HG02870 (cell line): ENCODE data around the gene POC1A.

Source experiments
- ATAC-seq: cut with Tn5 transposase; IDR thresholded peaks from one replicate; pipeline ENCODE4 v1.9.1; 2021; ENCODE audit warnings: mild to moderate bottlenecking, moderate library complexity; ENCODE audit not compliant: unreplicated experiment

POC1A gene

DNA sequence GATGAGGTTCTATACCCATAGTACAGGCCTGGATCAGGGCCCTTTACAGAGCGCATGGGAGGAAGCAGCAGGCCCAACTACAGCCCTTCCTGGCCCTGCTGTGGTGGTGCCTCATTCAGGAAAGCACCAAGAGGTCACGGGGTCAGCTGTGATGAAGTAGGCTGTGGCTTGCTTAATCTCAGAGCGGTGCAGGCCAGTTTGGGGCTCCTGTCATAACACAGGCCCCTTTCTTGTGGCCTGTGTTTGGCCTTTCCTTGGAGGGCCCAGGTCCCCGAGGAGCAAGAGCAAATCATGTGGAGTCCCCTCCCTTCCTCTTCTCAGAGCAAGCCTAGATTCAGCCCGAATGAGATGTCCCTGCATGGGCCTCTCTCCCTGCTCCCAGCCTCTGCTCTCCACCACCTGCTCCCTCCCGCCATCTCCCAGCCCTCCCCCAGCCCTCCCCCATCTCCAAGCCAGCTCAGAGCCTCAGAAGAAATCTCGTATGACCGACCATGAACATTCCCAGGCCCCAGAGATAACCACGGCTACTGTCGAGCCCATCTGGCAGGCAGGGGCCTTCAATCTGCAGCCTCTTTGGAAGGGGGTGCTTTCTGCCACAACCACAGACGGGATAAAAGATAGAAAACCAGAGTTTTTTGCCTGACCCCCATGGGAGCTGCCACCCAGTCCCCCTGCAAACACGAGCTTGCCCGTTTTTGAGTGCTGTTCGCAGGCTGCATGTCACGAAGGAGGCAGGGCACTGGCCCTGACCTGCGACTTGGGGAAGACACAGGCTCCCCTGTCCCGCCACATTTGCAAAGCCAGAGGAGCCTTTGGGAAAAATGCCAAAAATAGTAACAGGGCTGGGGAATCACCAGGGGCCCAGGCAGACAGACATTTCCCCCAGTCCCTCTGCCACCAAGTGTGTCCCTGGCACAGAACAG, 65.5 kb downstream of the POC1A start:
- no peak for ATAC-seq

GRCh38 chr3:52087731-52088130, 66.5 kb downstream of the POC1A start:
- no peak for ATAC-seq

DNA sequence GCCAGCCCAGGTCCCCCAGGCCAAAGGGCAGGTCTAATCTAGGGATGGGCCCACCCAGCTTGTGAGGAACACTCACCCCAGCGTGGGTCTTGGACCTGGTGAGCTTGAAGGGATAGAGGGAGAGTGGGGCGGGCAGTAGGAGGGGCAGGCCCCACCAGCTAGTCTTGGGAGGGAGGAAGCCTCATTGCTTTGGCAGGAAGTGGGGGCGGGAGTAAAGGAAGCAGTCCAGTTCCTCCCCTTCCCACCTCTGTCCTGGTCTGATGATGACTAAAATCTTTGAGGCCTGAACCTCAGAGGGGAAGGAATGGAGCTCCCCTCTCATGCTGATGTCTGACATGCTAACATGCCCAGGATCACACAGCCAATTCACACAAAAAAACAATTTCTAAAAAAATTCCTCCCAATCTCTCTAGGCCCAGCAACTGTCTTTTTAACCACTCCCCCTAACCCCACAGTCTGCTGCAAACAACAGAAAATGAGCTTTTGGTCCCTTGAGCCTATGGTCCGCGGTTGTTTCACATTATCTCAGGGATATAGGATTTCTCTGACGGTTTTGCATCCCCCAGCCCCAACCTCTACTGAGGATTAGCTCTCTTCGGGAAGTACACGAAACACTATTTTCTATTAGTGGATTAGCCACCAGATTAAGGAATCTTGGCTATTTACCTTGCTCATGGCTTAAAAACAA, 67.1 kb downstream of the POC1A start:
- ATAC-seq, result no peak

- ATAC-seq, result no peak
Measured at GRCh38 chr3:52086461-52086860, 67.8 kb downstream of the POC1A start.

DNA sequence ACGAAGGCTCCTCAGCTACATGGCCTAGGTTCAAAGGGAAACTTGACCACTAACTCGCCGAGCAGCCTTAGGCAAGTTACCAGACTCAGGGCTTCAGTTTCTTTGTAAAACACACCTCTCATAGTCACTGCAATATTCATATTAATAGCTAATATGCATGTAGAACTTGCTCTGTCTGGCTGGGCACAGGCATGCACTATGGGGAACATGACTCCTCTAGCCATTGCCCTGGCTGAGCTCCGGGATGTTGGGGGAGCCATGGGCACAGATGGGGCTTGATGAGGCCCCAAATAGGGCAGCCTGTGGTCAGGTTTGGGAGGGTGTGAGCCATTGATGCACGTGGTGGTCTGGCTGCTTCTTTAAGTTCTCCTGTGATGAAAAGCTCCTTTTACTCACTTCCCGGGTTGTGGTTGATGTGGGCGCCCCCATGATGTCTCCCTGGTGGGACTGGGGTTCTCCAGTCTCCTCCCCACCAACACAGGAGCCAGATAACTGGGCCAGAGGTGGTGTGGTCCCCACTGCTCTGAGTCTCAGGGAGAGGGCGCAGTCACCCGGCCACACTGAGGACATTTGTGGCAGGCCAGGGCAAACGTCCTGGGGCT, 68.4 kb downstream of the POC1A start:
- ATAC-seq, result no peak

DNA sequence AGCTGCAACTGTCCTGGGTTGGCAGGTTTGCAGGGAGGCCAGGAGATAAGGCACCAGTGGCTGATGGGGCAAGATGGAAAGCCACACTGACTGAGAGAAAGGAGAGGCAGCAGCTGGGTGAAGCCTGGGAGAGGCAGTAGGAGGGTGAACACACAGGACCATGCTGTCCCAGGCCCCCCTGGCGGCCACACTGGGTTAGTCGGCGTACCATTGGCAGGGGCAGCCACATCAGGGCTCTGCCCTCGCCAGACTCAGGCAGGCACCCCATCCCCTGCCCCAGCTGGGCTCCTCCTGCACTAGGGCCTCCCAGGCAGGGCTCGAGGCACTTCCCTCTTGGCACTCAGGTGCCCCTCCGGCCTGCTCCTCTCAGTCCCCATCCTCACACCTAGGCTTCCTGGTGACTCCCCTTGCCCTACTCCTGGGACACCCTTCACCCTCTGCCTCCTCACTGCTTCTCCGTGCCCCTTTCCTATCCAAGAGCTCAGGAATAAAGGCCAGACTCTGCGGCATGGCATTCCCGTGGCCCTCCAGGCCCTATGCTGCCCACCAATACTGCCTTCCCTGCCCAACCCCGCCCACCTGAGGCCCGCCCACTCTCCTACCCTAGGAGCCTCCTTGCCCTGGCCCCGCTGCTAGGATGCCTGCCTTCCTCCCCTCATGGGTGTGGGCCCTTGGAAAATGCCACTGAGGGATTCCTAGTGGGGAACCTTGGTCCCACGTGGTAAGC, 69.1 kb downstream of the POC1A start:
- ATAC-seq, result no peak

GRCh38 chr3:52084216-52084945, 69.8 kb downstream of the POC1A start:
- no peak for ATAC-seq

GRCh38 chr3:52083556-52084087, 70.6 kb downstream of the POC1A start:
- no peak for ATAC-seq

DNA sequence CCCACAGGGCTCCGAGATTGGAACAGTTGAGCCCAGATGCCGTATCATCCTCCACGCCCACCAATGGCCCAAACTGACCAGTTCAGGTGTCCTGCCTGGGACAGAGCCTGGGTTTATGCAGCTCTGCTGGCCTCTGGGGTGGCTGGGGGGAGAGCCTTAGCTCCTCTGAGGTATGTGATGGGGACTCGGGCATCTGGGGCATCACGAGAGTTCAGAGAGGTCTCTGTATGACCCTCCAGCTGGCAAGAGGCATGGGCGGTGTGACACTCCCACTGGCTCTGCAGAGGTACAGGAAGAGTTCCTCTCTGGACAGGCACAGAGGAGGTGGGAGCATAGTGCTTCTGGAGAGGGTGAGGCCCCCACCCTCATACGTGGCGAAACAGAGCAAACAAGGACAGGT, 71.3 kb downstream of the POC1A start:
- no peak for ATAC-seq

DNA sequence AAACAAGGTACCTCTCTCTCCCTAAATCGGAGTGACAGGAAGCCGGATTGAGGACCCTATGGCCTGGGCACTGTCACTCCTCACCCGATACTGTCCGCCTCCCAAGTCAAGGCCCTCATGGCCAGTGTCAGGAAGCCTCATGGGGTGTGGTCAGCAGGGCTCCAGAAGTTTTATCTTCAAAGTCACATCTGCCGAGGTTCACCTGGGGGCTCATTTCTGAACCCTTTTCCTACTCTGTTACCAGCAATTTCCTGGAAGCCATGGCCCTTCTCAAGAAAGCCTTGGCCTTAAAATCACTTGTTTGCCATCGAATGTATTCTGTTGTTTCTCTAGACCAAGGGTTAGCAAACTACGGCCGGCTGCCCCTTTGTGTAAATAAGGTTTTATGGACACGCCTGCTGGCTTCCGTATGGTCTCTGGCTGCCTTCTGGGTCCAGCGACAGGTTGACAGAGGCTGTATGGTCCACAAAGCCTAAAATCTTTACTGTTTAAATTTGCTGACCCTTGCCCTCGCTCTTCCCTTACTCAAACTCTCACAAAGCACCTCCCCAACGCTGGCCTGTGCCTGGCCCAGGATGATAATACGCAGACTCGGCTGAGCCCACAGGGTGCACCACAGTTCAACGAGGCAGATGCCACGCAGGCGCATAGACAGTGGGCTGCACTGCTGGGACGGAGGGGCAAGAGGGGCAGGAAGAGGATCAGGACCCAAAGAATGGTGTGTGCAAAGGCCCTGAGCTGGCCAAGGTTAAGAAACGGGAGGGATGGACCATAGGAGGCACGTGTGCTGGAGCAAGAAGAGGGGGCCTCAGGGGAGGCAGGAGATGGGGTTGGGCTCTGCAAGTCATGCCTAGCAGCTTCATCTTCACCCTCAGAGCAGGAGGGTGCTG, 73.1 kb downstream of the POC1A start:
- ATAC-seq, result no peak

GRCh38 chr3:52079958-52080357, 74.3 kb downstream of the POC1A start:
- no peak for ATAC-seq

- ATAC-seq, result no peak
Measured at GRCh38 chr3:52078781-52079560, 75.3 kb downstream of the POC1A start.

DNA sequence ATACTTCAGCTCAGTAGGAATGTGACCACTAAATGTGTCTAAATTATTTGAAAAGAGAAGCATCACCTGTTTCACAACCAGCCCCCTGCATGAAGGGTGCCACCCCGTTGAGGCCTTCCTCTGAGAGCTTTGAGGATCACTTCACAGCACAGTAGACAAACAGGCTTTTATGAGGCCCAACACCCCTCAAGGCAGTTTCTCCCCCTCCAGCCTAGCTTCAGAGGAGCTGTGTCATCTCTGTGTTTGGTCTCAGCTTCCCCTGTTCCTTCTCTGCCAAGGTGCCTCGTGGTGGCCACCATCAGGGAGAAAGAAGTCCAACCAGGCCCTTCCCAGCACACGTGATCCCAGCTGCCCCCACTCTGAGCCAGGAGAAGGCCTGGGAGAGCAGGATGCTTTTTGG, 76.3 kb downstream of the POC1A start:
- ATAC-seq, result no peak

- no peak for ATAC-seq
Measured at GRCh38 chr3:52076896-52077780, 77.1 kb downstream of the POC1A start.

DNA sequence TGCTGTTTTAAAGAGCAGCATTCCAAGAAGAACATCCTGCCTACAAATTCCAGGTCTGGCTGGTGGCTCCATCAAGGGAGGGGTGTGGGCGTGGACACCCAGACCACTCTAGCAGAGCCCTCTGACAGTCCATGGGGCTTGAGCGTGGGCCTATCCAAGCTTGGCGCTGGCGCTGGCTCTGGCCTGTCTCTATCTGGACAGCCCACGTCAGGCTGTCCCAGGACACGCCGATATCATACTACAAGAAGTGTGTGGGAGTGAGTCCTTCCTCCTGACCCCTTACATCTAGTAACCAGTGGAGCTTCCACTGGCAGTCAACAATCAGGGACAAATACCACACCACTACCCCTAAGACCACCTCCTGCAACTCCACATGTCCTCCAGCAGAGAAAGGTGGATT, 80.7 kb downstream of the POC1A start:
- no peak for ATAC-seq

DNA sequence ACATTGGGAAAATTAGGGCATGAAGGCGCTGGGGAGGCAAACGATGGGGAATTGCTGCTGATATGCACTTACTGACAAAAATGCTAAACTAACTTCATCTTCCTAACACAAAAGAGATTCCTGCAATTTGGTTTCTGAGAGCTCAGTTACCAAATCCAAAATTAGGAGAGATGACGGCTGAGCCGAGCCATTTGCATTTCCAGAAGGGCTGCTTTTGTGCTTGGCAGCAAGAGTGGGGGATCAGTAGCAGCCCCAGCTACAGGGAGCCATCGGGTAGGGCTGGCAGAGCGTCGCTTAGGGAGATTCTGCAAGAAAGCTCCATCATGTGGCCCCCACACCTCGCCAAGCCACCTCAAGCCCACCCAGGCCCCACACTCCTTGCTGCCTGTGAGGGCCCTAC, 81.8 kb downstream of the POC1A start:
- ATAC-seq, result no peak

DNA sequence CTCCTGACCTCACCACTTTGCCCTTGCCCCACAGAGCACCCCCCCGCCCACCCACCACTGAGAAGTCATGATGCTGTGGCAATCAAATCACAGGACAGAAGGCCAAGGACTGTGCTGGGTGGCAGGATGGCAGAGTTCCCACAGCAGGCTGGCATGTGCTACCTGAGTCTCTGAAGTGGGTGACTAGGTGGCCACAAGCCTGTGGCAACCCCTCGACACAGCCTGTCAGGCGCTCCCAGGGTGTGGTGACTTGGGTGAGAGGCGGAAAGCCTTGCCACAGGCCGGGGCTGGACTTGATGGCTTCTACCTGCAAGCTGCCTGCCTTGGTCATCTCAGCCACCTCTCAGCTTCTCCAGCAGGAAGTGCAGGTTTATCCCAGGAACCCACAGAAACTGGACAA, 82.2 kb downstream of the POC1A start:
- ATAC-seq, result no peak
